ENCODE results near the gene GPR27. TPM values are rescaled to one million over a fixed set of nuclear protein-coding genes. Genes with fewer than 3 reads are reported as not detected.

The GPR27 gene
- total and polyA plus RNA-seq, 7 donors = 0.03 to 1.2 (median 0.93) TPM

DNA sequence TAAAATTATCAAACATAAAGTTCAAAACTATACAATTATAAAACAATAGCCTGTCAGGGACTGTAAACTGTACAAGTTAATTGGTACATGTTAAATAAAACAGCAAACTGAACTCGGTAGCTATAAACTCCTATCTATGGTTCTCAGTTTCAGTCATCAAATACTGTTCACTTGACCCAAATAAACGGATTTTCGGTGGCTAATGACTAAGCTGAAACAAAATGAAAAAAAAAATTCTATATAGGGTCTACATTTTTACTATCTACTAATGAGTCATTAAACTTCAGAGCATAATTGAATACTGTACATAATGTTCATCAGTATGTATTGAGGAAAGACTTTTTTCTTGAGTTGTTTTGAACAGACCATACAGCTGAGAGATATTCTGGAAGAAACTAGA, 24.7 kb downstream of the GPR27 start:
- no peaks in the 10 kb centered on the region for H3K4me1 ChIP-seq
- TF ChIP-seq, protein P1, sequence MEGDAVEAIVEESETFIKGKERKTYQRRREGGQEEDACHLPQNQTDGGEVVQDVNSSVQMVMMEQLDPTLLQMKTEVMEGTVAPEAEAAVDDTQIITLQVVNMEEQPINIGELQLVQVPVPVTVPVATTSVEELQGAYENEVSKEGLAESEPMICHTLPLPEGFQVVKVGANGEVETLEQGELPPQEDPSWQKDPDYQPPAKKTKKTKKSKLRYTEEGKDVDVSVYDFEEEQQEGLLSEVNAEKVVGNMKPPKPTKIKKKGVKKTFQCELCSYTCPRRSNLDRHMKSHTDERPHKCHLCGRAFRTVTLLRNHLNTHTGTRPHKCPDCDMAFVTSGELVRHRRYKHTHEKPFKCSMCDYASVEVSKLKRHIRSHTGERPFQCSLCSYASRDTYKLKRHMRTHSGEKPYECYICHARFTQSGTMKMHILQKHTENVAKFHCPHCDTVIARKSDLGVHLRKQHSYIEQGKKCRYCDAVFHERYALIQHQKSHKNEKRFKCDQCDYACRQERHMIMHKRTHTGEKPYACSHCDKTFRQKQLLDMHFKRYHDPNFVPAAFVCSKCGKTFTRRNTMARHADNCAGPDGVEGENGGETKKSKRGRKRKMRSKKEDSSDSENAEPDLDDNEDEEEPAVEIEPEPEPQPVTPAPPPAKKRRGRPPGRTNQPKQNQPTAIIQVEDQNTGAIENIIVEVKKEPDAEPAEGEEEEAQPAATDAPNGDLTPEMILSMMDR (IDR thresholded peaks at IDR 0.05) = no peak
- WGBS, 3 donors = 93 to 94% (median 93%) methylated on average over 3 of the region's 3 CpGs
- DNase-seq = no peak
- no peak for ATAC-seq
- H3K4me3 ChIP-seq = no peak overlapping the region
- peaks cover 0 to 47% (median 0%) of the 10 kb centered on the region in 3 donors for H3K27me3 ChIP-seq (ENCODE audit: insufficient read depth in 3 of 3, low read length in 2 of 3)
- no peaks in the 10 kb centered on the region for H3K36me3 ChIP-seq (ENCODE audit: insufficient read depth in 1 of 2, low read depth in 1 of 2)
- no peak overlapping the region for H3K27ac ChIP-seq
- no peaks in the 10 kb centered on the region for H3K9me3 ChIP-seq
- intact Hi-C loops (cut with DNase I) = no loop called here

DNA sequence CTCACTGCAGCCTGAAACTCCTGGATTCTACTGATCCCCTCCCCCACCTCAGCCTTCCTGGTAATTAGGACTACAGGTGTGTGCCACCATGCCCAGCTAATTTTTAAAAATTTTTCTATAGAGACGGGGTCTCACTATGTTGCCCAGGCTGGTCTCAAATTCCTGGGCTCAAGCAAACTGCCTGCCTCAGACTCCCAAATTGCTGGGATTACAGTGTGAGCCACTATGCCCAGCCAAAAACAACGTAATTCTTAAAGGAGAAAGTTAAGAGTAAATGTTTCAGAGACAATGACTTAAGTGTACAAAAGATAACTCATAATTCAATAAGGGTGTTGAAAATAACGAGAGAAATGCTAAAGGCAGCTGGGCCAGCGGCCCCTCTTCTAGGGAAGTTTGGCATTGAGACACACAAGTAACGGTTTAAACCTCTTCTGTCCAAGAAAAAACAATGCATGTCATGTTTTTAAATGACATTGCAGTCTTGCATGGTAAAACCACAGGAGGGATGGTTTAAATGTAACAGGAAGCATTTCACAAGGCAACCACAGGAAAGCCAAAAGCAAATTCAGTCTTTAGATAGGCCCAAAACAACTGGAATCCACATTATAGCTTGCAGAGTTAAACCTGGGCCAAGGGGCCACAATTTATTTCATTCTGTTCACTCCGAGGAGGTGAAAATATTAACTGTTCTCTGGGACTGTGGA, 26.2 kb downstream of the GPR27 start:
- no peak for DNase-seq
- no peaks in the 10 kb centered on the region for H3K36me3 ChIP-seq (ENCODE audit: insufficient read depth in 1 of 2, low read depth in 1 of 2)
- no peaks in the 10 kb centered on the region for H3K9me3 ChIP-seq
- intact Hi-C loops (cut with DNase I) = no loop called here
- no peak overlapping the region for H3K27ac ChIP-seq
- 73 to 86% (median 74%) methylated on average over 6 of the region's 6 CpGs for WGBS, 3 donors
- ATAC-seq = no peak
- peaks cover 7% of the 10 kb centered on the region for H3K4me1 ChIP-seq
- no peak overlapping the region for H3K4me3 ChIP-seq
- H3K27me3 ChIP-seq (ENCODE audit: insufficient read depth in 3 of 3, low read length in 2 of 3) = peaks cover 0 to 62% (median 6%) of the 10 kb centered on the region in 3 donors
- TF ChIP-seq, protein P1 (IDR thresholded peaks at IDR 0.05) = no peak

DNA sequence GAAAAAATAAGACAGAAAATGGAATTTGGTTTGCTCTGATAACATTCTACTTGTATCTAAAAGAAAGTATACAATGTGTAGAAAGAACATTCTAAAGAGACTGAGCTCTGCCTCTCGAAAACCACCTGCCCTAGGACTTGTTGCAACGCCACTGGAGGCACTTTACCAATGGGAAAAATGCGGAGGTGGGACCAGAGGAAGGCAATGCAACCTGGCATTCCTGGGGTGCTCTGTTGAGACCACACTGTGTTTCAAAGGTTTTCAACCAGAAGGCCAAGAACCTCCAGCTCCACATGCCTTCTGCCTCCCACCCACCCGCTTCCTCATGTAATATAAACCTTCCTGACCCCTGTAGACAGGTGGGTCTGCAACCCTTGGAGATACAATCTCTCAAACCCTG, 26.8 kb downstream of the GPR27 start:
- TF ChIP-seq, protein P1 (IDR thresholded peaks at IDR 0.05) = no peak
- no peak for ATAC-seq
- WGBS, 3 donors = 91 to 94% (median 92%) methylated on average over 4 of the region's 4 CpGs
- Histone ChIP-seq H3K4me1 (peaks cover 7% of the 10 kb centered on the region), H3K4me3 (no peak overlapping the region), H3K9me3 (no peaks in the 10 kb centered on the region), H3K27ac (no peak overlapping the region), H3K27me3 (ENCODE audit: insufficient read depth in 3 of 3, low read length in 2 of 3) (peaks cover 0 to 66% (median 11%) of the 10 kb centered on the region in 3 donors), H3K36me3 (ENCODE audit: insufficient read depth in 1 of 2, low read depth in 1 of 2) (no peaks in the 10 kb centered on the region)
- intact Hi-C loops (cut with DNase I) = no loop called here
- no peak for DNase-seq

DNA sequence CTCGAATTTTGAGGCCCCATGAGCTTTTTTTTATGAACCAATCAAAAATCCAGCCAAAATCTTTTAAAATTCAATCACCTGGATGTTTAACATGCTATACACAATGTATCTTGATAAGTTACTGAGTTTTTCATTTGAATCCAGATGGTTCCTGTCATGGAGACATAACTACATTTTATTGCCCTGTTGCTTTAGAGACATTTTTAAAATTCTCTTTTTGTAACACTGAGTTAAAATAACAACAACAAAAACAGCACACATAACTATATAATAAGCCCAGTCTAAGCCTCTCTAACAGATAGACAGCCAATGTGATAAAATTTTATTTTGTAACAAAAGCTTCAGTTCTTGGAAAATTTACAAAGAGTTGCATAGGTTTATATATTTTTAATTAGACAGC, 29.5 kb downstream of the GPR27 start:
- 69 to 85% (median 71%) methylated on average over 1 of the region's 1 CpG for WGBS, 3 donors
- intact Hi-C loops (cut with DNase I) = no loop called here
- H3K27me3 ChIP-seq (ENCODE audit: insufficient read depth in 3 of 3, low read length in 2 of 3) = peaks cover 0 to 83% (median 16%) of the 10 kb centered on the region in 3 donors
- TF ChIP-seq, protein P1 (IDR thresholded peaks at IDR 0.05) = no peak
- peaks cover 7% of the 10 kb centered on the region for H3K4me1 ChIP-seq
- DNase-seq (no peak), ATAC-seq (no peak)
- no peaks in the 10 kb centered on the region for H3K9me3 ChIP-seq
- no peak overlapping the region for H3K27ac ChIP-seq
- H3K36me3 ChIP-seq (ENCODE audit: insufficient read depth in 1 of 2, low read depth in 1 of 2) = no peaks in the 10 kb centered on the region
- H3K4me3 ChIP-seq = no peak overlapping the region
